HG03159 (cell line): Measurements from ENCODE around the gene ADRA2B.

Experiments used
- ATAC-seq: cut with Tn5 transposase; IDR thresholded peaks from one replicate; pipeline ENCODE4 v1.9.1; 2021; ENCODE audit warnings: mild to moderate bottlenecking, moderate library complexity; ENCODE audit not compliant: unreplicated experiment

The ADRA2B gene

DNA sequence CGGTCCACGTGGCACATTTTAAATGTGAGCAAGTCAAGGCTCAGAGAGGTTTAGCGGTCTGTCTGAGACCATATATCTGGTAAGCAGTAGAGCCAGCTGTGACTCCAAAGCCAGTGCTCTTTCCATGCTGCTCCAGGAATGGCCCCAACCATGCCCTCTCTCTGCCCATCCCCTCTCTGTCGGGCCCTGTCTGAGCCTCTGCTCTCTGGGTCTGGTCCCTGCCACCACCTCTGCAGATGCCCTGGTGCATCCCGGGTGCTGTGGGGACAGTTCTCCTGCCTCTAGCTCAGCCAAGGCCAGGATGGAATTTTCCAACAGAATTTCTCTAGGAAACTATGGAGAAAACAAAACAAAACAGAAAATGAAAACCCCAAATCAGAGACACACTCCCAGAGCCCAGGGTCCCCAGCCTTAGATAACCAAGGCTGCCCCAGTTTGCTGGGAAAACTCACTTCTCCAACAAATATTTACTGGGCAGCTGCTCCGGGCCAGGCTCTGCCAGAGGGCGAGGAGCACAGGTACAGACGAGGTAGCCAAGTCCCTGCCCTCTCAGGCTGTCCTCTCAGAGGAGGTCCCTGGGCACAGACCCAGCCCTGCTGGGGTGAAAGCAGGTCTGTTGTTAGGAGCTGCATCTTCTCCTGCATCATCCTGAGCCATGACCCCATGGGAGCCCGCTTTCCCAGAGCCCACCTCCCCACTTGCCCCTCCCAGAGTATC is 9.2 kb downstream of the ADRA2B start:
- no peak for ATAC-seq

DNA sequence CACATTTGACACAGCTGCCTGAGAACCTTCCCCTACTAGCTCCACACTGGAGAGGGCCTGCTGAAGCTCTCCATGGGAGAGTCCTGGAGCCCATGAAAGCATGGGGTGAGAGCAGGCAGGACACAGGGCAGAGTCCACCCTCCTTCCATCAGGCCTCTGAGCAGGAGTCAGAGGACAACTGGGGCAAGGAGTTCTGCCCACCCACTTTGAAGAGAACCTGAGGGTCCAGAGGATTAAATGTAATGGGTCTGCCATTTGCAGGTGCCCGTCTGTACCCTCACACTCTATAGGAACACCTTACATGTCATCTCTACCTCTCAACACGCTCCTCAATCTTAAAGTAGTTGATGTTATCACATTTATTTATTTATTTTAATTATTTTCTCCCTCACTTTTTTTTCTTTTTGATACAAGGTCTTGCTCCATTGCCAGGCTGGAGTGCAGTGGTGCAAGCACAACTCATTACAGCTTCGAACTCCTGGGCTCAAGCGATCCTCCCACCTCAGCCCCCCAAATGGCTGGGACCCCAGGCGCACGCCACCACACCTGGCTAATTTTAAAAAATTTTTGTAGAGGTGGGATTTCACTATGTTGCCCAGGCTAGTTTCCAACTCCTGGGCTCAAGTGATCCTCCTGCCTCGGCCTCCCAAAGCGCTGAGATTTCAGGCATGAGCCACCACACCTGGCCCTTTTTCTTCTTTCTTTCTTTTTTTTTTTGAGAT is 10.2 kb downstream of the ADRA2B start:
- no peak for ATAC-seq

DNA sequence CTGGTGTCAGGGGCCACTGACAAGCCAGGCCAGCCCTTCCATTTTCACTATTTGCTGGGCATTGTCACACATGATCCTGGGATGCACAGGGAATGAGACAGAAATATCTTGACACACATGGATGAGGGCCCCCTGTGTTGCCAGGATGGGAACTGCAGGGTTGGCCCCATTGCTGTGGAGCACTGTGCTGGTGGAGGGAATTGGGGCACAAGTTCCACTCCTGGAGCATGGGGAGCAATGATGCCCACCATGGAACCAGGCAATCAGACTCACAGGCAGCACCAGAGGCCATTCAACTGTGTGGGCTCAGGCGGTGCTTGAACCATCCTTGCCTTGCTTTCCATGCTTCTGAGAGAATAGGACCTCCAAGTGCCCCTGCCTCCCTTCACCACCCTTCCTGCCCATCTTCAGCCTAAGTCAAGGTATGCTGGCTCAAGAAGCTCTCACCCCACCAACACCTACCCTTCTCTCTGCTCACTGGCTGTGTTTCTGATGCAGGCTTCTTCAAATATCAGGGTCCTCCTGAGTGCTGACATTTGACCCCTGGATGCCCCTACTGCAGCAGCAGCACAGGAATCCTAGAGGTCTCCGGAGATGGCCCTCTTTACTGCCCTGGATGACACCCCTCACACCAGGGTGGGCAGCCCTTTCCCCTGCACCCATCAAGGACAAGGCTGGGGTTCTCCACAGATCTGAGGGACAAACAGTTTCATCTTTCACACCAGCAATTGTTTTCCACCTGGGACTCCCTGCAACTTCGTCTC is 11.0 kb downstream of the ADRA2B start:
- no peak for ATAC-seq

DNA sequence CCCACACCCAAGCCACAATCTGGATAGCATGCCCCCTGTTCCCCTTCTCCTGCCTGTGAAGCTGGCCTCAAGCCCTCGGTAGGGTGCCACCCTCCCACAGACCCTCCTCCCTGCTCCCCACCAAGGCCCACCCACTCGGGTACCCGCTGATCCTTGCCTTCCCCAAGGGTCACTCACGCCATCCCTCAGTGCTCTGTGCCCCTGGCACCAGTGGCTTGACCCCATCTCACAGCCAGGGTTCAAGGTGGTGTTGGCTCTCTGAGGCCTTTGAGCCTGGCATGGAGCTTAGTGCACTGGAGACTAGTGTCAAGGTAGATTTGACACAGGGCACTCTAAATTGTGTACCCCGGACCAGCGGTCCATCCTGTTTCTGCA is 11.9 kb downstream of the ADRA2B start:
- ATAC-seq, result no peak

DNA sequence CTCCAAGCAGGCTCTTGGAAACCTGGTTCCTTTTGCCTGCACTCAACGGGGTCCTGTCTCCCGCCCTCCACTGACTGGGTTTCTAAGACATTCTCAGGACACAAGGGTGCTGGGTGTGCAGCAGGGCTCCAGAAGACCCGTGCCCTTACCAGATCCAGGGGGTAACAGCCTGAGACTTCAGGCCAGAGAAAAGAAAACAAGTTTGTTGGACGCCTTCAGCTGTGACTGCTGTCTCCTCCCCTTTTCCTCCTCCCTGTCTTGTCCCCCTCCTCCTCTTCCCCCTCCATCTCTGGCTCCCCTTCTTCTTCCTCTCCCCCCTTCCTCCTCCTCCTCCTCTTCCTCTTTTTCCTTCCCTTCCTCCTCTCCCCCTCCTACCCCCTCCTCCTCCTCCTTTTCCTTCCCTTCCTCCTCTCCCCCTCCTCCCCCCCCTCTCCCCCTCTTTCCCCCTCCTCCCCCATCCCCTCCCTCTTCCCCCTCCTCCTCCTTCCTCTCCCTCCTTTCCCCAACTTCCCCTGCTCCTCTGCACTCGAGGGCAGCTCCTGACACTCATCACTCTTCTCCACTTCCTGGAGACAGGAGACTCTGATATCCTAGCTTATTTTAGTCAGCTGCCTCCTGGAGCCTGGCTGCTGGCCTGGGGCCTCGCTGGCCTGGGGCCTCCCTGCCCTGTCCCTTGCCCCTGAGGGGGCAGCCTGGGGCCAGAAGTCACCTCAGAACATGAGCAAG is 12.4 kb downstream of the ADRA2B start:
- ATAC-seq, result no peak

DNA sequence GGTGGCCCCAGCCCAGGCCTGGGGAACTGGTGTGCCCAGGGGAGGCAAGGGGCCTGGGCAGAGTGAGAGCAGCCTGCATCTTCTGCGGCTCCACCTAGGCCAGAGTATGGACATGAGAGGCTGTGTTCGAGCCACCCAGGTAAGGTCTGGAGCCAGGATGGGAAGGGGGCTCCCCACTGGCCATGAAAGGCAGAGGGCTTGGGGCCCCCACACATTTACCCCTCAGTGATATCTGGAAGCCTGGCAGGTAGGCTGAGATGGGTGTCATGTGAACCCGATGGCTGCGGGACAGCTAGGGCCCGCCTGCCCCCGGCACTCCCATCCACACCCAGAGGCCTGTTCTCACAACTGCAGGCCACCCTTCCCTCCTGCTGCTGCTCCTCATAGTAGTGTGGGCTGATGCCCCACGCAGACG is 13.2 kb downstream of the ADRA2B start:
- ATAC-seq, result no peak

DNA sequence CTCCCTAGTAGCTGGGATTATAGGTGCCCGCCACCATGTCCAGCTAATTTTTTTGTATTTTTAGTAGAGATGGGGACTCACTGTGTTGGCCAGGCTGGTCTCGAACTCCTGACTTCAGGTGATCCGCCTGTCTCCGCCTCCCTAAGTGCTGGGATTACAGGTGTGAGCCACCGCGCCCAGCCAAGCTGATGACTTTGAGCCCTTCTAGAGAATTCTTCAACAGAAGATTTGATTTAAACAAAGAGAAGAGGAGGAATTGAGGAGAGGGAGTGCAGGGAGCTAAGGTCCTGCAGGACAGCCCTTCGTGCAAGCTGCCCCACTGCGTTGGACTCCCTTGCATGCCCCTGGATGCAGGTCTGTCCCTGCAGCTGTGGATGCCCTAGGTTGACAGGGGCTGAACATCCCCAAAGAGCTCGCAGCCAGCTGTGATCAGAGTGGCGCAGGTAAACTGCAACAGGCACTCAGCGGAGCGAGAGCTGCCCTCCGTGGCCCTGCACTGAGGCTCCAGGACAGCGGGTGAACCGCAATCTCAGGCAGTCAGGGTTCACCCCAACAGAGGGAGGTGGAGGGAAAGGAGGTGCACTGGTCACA is 13.7 kb downstream of the ADRA2B start:
- ATAC-seq, result no peak

DNA sequence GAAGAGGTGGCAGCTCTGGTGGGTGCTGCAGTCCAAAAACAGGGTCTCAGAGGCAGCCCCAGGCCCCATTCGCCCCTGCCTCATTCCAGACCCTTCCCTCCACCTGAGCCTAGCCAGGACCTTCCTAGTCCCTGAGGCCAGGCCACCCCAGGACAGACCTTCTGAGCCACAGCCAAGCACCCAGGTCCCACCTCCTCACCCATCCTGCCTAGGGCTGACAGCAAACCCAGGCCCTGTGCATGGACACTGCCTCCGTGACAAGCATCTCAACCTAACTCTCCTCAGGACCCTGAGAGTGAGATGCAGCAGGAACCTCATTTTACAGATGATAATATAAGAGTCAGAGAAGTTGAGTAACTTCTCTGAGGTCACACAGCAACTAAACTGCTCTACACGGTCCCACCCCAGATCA is 15.5 kb downstream of the ADRA2B start:
- ATAC-seq, result no peak

DNA sequence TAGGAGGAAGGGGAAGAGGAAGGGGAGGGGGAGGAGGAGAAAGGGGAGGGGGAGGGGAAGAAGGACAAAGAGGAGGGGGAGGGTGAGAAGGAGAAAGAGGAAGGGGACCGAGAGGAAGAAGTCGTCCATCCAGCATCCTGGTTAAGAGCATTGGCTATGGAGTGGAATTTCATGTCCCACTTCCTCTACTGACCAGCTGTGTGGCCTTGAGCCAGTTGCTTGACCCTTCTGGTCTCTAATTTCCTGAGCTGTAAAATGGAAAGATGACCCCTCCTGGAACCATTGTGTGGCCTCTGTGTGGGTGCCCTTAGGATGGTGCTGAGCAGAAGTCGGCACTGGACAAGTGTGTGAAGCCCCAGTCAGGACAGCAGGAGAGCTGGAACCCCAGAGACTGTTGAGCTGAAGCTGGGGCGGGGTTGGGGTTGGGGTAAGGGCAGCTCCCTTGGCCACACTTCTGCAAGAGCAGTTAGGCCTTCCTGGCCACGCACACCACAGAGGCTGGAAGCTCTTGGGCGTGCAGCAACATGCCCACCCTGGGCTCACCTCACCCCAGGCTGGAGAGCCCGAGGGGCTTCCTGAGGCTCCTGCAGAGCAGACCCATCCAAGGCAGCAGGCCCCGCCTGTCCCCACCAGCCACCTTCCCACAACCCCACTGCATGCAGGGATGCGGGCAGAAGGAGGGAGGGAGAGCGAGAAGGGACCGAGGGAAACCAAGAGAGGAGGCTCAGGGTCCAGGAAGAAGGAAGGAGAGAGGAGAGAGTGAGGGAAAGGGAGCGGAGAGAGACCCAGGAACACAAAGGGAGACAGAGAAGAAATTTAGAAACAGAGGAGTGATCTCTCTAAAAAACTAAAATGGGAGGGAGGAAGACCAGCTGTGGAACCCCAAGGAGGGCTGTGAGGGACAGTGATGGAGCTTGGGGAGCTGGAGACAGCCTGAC is 16.2 kb downstream of the ADRA2B start:
- no peak for ATAC-seq

DNA sequence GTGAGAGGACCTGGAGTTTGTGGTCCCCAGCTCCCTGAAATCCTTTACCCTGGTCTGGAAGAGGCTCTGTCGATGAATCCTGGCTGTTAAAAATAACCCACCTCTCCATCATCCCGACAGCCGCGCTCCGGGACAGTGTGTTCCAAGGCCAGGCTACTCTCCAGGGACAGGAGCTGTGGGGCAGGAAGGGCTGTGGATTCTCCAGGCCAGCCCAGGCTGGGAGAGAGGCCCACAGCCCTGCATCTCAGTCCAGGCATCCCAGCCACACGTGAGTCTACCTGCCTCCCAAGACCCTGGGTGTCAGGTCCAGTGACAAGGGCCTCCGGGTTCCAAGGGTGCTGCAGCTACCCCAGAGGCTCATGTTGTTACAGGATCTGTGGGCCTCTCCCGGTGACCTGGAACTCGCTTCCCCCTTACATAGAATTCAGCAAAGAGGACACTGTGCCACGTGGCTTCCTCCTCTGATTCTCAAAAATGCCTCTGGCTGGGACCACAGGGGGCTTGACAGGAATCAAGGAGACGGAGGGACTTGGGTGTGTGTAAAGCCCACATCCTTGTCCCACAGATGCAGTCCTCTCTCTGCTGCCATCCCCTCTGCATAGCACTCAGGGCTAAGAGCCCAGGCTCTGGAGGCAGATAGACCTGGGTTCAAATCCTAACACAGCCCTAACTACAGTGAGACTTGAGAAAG is 17.3 kb downstream of the ADRA2B start:
- ATAC-seq, result no peak

DNA sequence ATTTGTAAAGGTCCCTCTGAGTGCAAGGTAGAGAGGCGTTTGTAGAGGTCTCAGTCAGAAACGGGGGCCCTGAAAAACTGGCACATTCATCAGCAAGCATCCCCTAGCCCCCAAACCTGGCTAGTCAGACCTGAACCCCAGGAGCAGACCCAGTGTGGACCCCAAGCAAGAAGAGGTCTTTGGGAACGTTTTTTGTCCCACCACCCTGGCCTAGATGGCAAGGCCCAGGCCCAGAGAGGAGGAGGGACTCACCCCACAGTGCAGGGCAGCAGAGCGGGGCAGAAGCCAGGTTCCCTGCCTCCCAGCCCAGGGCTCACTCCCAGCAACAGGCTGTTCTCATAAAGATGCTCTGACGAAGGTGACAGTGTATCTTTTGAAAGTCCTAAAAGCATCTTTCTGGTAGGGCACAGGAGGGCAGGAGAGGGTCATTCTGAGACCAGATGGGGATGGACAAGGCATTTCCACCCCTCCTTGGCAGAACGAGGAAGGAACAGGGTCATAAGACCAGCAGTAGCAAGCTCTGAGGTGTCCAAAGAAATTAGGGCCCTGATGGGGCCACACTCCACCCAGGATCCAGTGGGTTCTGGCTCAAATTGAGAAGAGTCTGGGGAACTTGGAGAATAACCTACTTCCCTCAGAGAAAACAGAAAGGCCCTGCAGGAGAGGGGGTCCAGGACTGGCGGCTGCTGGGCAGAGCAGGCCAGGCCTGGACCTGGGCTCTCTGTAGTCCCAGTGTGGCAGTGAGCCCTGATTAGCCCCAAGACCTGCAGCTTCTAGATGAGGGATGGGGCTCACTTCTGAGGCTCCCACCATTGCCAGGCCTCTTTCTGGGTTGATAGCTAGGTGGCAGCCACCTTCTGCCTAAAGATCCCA is 18.2 kb downstream of the ADRA2B start:
- no peak for ATAC-seq

DNA sequence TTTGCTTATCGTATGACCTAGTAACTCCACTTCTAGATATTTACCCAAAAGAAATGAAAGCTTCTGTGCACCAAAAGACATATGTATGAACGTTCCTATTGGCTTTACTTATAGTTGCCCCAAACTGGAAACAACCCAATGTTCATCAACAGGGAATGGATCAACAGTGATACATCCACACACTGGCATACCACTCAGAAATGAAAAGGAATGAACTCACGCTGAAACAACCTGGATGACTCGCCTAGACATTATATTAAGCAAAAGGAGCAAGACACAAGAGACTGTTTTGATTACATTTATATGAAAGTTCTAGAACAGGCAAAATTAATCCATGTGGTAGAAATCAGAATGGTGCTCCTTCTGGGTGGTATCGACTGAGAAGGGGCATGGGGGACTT is 18.9 kb downstream of the ADRA2B start:
- no peak for ATAC-seq

DNA sequence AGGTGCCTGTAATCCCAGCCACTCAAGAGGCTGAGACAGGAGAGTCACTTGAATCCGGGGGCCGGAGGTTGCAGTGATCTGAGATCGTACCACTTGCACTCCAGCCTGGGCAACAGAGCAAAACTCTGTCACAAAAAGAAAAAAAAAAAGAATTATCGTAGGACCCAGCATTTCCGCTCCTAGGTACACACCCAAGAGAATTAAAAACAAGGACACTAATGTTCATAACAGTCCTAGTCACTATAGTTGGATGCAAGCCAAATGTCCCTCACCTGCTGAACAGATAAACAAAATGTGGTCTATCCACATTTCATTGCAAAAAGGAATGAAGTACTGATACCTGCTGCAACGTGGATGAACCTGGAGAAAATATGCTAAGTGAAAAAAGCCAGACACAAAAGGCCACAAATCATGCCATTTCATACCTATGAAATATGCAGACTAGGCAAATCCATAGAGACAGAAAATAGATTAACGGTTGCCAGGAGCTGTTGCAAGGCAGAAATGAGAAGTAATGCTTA is 21.2 kb downstream of the ADRA2B start:
- ATAC-seq, result no peak

DNA sequence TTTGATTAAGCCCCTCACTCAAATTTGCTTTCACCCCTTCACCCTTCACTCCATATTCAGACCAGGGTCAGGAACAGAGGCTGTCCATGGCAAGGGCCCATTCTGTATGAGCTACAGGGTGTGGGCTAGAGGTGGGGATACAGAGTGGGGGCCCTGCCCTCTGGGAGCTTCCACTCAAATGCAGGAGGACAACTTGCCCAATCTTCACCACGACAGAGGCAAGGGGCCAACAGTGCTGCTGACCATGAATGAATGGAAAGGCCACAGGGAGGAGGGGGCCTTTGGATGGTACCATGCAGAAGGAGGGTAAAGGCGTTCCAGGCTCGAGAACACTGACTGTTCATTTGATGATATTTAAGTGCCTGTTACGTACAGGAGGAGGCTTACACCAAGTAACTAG is 22.8 kb downstream of the ADRA2B start:
- no peak for ATAC-seq

DNA sequence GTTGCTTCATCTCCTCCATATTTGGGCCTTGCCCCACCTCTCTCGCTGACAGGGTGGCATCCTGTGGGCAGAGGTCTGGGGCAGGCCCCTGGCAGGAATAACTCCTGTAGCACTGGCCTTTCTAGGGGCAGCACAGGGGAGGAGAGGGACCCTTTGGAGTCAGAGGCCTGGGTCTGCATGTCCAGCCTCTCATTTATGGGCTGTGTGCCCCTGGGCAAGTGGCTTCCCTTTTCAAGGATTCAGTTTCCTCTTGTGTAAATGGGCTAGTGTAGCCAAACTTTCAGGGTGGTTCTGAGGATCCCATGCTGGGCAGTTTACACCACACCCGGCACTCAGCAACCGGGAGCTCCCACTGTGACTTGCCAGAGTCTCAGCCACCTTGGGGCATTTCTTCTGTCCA is 23.4 kb downstream of the ADRA2B start:
- no peak for ATAC-seq

DNA sequence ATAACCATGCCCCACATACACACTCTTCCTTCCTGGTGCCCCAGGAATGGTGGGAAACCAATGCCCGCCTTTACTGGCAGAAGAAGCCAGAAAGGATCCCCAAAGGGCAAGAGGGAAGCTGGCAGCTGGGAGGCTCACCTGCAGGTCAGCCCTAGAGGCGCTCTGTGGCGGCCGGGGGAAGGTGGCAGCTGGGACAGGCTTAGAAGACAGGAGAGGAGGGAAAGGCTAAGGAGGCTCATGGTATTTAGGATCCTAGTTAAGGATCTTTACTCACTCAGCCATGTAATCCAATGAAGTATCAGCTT is 23.8 kb downstream of the ADRA2B start:
- ATAC-seq, result no peak

DNA sequence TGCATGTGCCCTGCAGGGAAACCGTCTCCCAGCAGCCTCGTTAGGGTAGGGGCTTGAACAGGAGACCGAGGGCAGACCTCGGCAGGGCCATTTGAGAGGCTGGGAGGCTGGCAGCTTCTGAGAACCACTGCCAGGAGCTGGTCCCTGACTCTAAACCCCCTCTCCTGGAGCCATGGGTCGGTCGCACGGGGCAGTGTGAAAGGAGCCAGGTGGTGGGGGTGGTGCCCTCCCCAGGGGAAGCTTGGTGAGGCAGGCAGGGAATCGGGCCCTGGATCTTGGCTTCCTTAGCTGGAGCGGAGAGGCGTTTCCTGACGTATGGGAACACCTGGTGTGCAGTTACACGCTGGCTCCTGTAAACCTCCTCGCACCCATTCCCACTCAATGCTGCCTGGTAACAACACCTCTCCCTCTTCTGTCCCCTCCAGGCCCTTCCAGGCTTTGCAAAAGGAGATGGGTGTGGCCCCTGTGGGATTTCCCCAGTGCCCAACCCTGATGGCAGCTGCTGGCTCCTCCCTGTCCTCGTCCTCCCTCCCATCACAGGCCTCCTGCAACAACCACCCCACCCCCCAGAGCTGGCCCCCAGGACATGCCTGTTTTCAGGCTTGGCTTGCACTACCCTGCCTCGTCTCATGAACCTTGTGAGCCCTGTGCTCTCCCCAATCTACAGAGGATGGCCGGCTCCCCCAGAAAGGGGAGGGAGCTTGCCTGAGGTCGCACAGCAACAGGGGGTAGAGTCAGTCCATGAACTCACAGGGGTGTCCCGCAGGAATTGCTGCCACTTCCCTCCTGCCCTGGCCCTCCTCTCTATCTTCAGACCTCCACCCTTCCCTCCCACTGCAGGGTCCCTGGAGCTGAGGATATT is 24.4 kb downstream of the ADRA2B start:
- no peak for ATAC-seq
